IMR-90 (cell line): ENCODE measurements around the gene PAX5. TPM values are rescaled to one million over a fixed set of nuclear protein-coding genes. Genes with fewer than 3 reads are reported as not detected.

Source experiments
- ATAC-seq: fragments of 200-7000 bp; cut with Tn5 transposase; 2 replicates; pipeline ENCODE4 v1.9.1; 2020; ENCODE audit warnings: low read depth, mild to moderate bottlenecking, moderate library complexity
- BruUV-seq: library from RNA; stranded (reverse); fragments of 400-500 nt; replicated peaks from 2 replicates; lab custom pipeline; 2021; lab: Mats Ljungman, UMichigan
- CTCF ChIA-PET: fragments of 300-600 bp; formaldehyde crosslinking; extraction: SDS; loops from one replicate; lab custom pipeline; 2021; ENCODE audit warnings: antibody characterized with exemption; lab: Yijun Ruan, JAX
- POLR2A ChIA-PET: fragments of 300-600 bp; sonication (Branson Sonifier 250); formaldehyde crosslinking; loops from one replicate; lab custom pipeline; 2022; ENCODE audit warnings: antibody characterized with exemption; ENCODE audit not compliant: unreplicated experiment; lab: Charles Lee
- DNase-seq: peaks from one replicate; pipeline ENCODE4 v3.0.0; 2013
- H2AFZ ChIP-seq: replicated peaks from 2 replicates; pipeline ENCODE3; 2013; ENCODE audit warnings: low read length, mild to moderate bottlenecking; ENCODE audit not compliant: poor library complexity
- H2AK5ac ChIP-seq: 2 replicates; pipeline ENCODE4 v1.6.1; 2013; ENCODE audit warnings: low read depth, low read length, inconsistent platforms
- H2AK9ac ChIP-seq: replicated peaks from 2 replicates; pipeline ENCODE3; 2013; ENCODE audit warnings: mild to moderate bottlenecking, low read depth, low read length, moderate library complexity; ENCODE audit not compliant: poor library complexity
- H2BK120ac ChIP-seq: 2 replicates; pipeline ENCODE4 v1.6.1; 2013; ENCODE audit warnings: low read depth, low read length, inconsistent platforms
- H2BK15ac ChIP-seq: 3 replicates; pipeline ENCODE4 v1.6.1; 2013; ENCODE audit warnings: low read depth, low read length, inconsistent platforms
- H2BK20ac ChIP-seq: 2 replicates; pipeline ENCODE4 v1.6.1; 2013; ENCODE audit warnings: low read depth, mild to moderate bottlenecking, inconsistent platforms, low read length, moderate library complexity
- H2BK5ac ChIP-seq: 2 replicates; pipeline ENCODE4 v1.6.1; 2013; ENCODE audit warnings: mild to moderate bottlenecking, low read depth, low read length, inconsistent platforms; ENCODE audit not compliant: poor library complexity, severe bottlenecking
- H3K14ac ChIP-seq: replicated peaks from 2 replicates; pipeline ENCODE4 v1.6.1; 2013; ENCODE audit warnings: low read depth, low read length, inconsistent platforms
- H3K18ac ChIP-seq: 2 replicates; pipeline ENCODE4 v1.6.1; 2013; ENCODE audit warnings: low read depth, low read length, control low read depth
- H3K23ac ChIP-seq: 2 replicates; pipeline ENCODE4 v1.6.1; 2013; ENCODE audit warnings: low read depth, low read length, inconsistent platforms
- H3K27ac ChIP-seq: 2 replicates; pipeline ENCODE4 v1.5.1; 2013; ENCODE audit warnings: mild to moderate bottlenecking, control low read depth, low read length; ENCODE audit not compliant: insufficient read depth
- H3K27me3 ChIP-seq: 2 replicates; pipeline ENCODE4 v1.6.1; 2013; ENCODE audit warnings: low read length; ENCODE audit not compliant: control insufficient read depth, insufficient read depth
- H3K36me3 ChIP-seq: 2 replicates; pipeline ENCODE4 v1.6.1; 2013; ENCODE audit warnings: low read length, mixed read lengths; ENCODE audit not compliant: control insufficient read depth, insufficient read depth
- H3K4ac ChIP-seq: 2 replicates; pipeline ENCODE4 v1.6.1; 2013; ENCODE audit warnings: low read depth, low read length, inconsistent platforms
- H3K4me1 ChIP-seq: 2 replicates; pipeline ENCODE4 v1.6.1; 2013; ENCODE audit warnings: low read length, mixed read lengths; ENCODE audit not compliant: control insufficient read depth, insufficient read depth
- H3K4me2 ChIP-seq: 2 replicates; pipeline ENCODE4 v1.6.1; 2013; ENCODE audit warnings: low read depth, mild to moderate bottlenecking, control low read depth, low read length, moderate library complexity
- H3K4me3 ChIP-seq: 2 replicates; pipeline ENCODE4 v1.5.1; 2013; ENCODE audit warnings: low read depth, mild to moderate bottlenecking, control low read depth, low read length, moderate library complexity; ENCODE audit not compliant: insufficient read depth
- H3K56ac ChIP-seq: 2 replicates; pipeline ENCODE4 v1.6.1; 2013; ENCODE audit warnings: low read length, inconsistent platforms; ENCODE audit not compliant: insufficient read depth; ENCODE audit errors: extremely low read depth
- H3K79me1 ChIP-seq, 2 experiments: 2 replicates each; pipeline ENCODE4 v1.6.1; 2013; ENCODE audit warnings: low read length in 2 of 2, inconsistent platforms in 1 of 2, low read depth in 1 of 2
- H3K9ac ChIP-seq: 2 replicates; pipeline ENCODE4 v1.6.1; 2013; ENCODE audit warnings: low read depth, low read length, control low read depth
- H3K9me1 ChIP-seq: 2 replicates; pipeline ENCODE4 v1.6.1; 2013; ENCODE audit warnings: low read length, inconsistent platforms; ENCODE audit not compliant: insufficient read depth
- H3K9me3 ChIP-seq: 2 replicates; pipeline ENCODE4 v1.6.1; 2013; ENCODE audit warnings: low read length; ENCODE audit not compliant: control insufficient read depth, insufficient read depth
- H4K20me1 ChIP-seq: 2 replicates; pipeline ENCODE4 v1.6.1; 2013; ENCODE audit warnings: low read length, inconsistent platforms; ENCODE audit not compliant: insufficient read depth
- H4K5ac ChIP-seq: 2 replicates; pipeline ENCODE4 v1.6.1; 2013; ENCODE audit warnings: mild to moderate bottlenecking, low read depth, low read length, control low read depth
- H4K8ac ChIP-seq, 2 experiments: 2 replicates each; pipeline ENCODE4 v1.6.1; 2013; ENCODE audit warnings: low read depth in 2 of 2, low read length in 2 of 2, control low read depth in 1 of 2, inconsistent platforms in 1 of 2
- H4K91ac ChIP-seq: 2 replicates; pipeline ENCODE4 v1.6.1; 2013; ENCODE audit warnings: low read depth, low read length, inconsistent platforms; ENCODE audit not compliant: insufficient read depth
- CEBPB ChIP-seq: IDR thresholded peaks from 2 replicates; pipeline ENCODE4 v1.6.1; 2012; ENCODE audit warnings: low read depth, low read length, improper control_type of control experiment
- RCOR1 ChIP-seq: IDR thresholded peaks from 2 replicates; pipeline ENCODE4 v1.6.1; 2012; ENCODE audit warnings: mild to moderate bottlenecking, low read length, improper control_type of control experiment; ENCODE audit not compliant: insufficient replicate concordance
- WGBS, 2 experiments: methylation state at CpG; one replicate each; pipeline versions ENCODE4 v1.1.5 to v1.1.7; 2013; ENCODE audit warnings: missing lambda C conversion rate in 2 of 2; ENCODE audit not compliant: insufficient read length in 1 of 2; ENCODE audit errors: extremely low coverage in 2 of 2; 5-methylcytosine and 5-hydroxymethylcytosine counted together
- dilution Hi-C: fragments of 300-500 bp; cut with HindIII; formaldehyde crosslinking; loops from one replicate; pipeline ENCODE4 v1.14.3; 2018; ENCODE audit warnings: low sequenced_read_pairs; ENCODE audit not compliant: unreplicated experiment
- in situ Hi-C: fragments of 300-500 bp; cut with MboI; formaldehyde crosslinking; loops from 3 replicates; pipeline ENCODE4 v1.14.3; 2019; ENCODE audit warnings: low sequenced_read_pairs, inconsistent platforms, mixed read lengths
- intact Hi-C: fragments of 100-400 bp; cut with micrococcal nuclease; formaldehyde crosslinking; loops from 2 replicates; pipeline ENCODE4 v1.10.0; 2022
- polyA plus RNA-seq, 3 experiments: library from polyadenylated mRNA; depleted of rRNA; stranded (reverse); fragments of >200 nt; gene quantifications; 2 replicates each; pipeline ENCODE4 v1.2.3, GENCODE V29; 2012; ENCODE audit warnings: low replicate concordance in 1 of 3
- total RNA-seq: library from RNA; depleted of rRNA; stranded (reverse); fragments of >200 nt; gene quantifications from 2 replicates; pipeline ENCODE4 v1.2.3, GENCODE V29; 2012

Gene PAX5
- total and polyA plus RNA-seq, 2 of the 4 experiments (the other 2 are of a cell fraction): not detected

DNA sequence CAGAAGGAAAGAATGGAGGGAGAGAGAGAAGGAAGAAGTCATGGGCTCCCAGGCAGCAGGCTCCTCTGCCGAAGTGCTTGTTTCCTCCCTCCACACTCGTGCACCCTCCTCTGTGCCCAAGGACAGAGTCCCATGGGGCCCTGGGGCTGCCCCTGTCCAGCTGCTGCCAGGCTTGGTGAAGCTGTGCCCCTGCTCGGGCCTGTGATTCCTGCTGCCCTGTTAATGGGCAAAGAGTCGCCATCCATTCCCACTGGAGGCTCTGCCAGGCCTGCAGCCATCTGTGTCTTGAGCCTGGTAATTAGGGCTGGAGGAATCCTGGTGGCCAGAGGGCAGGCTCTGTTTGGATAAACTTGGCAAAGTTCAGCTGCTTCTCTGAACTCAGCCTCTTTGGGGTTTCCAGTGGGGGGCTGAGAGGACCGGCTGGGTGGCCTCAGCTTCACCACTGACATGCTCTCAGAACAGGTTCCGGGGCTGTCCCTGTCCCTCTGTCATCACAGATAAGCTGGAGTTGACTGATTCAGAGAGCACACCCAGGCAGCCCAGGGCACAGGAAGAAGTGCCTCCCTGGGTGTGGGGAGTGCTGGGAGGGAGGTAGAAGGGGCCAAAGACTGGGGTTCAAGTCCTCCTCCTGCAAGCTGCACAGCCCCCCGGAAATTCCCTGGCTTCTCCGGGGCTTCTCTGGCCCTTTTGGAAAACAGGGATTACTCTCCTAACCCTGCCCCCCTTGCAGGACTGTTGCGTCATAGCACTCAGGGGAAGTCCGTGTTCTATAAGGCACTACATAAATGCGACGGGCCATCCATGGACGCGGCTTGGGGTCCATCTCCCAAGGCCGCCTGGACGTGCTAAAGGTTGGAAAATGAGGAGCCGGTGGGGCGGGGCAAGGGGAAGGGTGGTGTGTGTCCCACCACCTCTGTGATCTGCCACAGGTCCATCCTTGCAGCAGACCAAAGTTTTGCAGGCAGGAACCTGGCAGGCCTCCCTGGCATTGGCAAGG, 154.8 kb downstream of the PAX5 start:
- in situ Hi-C loops: no loop called here
- no peaks in the 10 kb centered on the region for H3K4me1 ChIP-seq

More for the DNA sequence above, 154.8 kb downstream of the PAX5 start:
- Histone ChIP-seq H3K9me1 (no peaks in the 10 kb centered on the region), H3K9ac (no peak overlapping the region), H3K27ac (no peak overlapping the region), H3K14ac (no peak overlapping the region), H2AFZ (no peak overlapping the region), H2BK120ac (no peak overlapping the region), H2BK20ac (no peak overlapping the region), H4K8ac (no peak overlapping the region), H3K9me3 (0 out of 2 replicates have a peak, but pooled peaks cover 2% of the 10 kb centered on the region), H4K5ac (no peak overlapping the region), H4K20me1 (no peaks in the 10 kb centered on the region), H3K56ac (no peak overlapping the region), H3K18ac (no peak overlapping the region), H3K23ac (no peak overlapping the region), H2AK9ac (no peak overlapping the region), H2AK5ac (no peak overlapping the region), H3K79me1 (no peaks in the 10 kb centered on the region), H3K4ac (no peak overlapping the region), H3K4me2 (no peak overlapping the region), H4K91ac (no peak overlapping the region), H3K36me3 (no peaks in the 10 kb centered on the region), H2BK15ac (no peak overlapping the region), H3K4me3 (no peak overlapping the region), H2BK5ac (no peak overlapping the region), H3K27me3 (peaks cover 50% of the 10 kb centered on the region)
- no TSS peak for BruUV-seq
- ChIA-PET POLR2A (no interaction called here), CTCF (no interaction called here)
- TF ChIP-seq CEBPB (peak; percentile 53), RCOR1 (no peak)
- intact Hi-C loops: loop anchor here (10.0 kb wide), 1 partner anchor 106 kb away; no protein-coding TSS in a partner anchor
- dilution Hi-C loops: no loop called here
- no peak for DNase-seq
- ATAC-seq: no peak
- 48% methylated on average over 8 of the region's 18 CpGs; no CpG with 5 or more reads in 1 of the 2 experiments for WGBS, 2 experiments
